SW480 (cell line): ENCODE measurements around the gene MXRA7.
A peak's percentile ranks its signal among the peaks of the same experiment; 100 is the strongest.

ENCODE experiments used
- DNase-seq: peaks from one replicate; pipeline ENCODE4 v3.0.0-alpha.2; 2016; ENCODE audit warnings: low spot score

Gene MXRA7

DNA sequence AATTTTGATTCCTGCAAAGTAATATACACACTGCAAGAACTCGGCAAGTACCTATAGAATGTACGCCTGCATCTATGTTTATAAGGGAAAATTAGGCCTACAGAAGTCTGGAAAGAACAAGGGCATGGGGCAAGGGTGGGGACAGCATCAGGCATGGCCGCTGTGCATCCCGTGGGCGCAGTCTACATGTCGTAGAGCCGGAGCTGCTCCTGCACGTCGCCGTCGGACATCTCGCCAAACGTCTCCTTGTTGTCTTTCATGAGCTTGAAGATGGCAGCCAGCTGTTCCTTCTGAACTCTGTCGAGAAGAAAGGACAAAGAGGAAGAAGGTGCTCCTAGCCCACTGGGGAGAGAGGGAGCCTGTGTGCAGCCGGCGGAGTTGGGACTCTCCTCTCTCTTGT lies 33.4 kb downstream of the MXRA7 start:
- DNase-seq: no peak

DNA sequence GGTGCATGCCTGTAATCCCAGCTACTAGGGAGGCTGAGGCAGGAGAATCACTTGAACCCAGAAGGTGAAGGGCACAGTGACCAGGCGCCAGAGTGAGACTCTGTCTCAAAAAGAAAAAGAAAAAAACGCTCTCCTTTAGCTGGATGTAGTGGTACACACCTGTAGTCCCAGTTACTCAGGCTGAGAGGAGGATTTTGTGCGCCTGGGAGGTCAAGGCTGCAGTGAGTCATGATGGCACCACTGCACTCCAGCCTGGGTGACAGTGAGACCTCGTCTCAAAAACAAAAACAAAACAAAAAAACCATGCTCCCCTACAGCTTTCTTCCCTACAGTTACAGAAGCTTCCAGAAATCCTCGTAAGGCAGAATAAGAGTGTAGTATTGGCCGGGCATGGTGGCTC lies 34.1 kb downstream of the MXRA7 start:
- DNase-seq: no peak

DNA sequence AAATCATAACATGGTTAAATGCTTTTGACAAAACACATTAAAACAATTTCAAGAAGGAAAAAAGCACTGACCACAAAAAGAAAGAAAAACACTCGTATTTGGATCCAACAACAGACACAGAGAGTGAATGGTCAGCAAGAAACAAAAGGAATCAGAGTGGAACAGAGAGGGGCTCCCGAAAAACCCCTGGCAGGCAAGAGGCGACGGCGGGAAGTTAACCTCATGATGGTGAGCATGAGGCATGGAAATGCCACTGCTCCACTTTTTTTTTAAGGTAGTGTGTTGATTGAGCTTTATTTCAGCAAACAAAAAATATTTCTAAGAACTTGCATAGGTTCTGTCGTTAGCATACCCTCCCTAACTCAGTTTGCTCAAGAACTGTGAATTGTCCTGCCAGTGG lies 35.1 kb downstream of the MXRA7 start:
- no peak for DNase-seq

DNA sequence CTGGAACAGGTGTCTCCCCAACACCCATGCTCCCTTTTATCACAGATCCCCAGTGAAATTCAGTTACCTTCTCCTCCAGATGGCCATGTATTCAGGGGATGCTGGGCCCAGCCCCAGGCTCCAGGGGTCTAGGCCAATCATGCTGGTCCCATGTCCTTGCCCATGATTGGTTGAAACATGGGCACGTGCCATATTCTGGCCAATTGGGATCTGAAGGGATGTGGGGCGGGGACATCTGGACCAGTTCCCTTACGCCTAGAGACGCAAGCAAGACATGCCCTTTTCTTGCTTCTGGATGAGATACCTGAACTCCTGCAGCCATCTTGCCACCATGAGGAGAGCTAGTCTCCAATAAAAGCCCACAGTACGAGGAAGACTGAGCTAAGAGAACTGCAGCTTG lies 36.2 kb downstream of the MXRA7 start:
- DNase-seq: no peak

DNA sequence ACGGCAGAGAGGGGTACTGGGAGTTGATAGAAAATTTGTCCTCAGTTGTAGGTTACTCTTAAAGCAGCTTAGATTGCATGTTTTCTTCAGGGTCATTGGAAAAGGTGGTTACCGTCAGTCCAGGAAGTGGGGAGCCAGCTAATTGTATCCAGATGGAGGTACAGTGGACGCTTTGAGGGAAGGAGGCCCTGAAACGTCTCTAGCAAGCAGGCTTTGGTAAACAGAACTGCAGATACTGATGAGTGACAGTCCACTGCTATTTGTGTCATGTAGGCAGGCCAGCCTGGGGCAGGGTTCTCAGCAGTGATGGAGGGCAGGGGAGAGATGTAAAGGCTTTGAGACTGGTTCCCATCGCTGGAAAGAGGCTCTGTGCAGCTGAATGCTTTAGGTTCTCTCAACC lies 37.0 kb downstream of the MXRA7 start:
- no peak for DNase-seq

DNA sequence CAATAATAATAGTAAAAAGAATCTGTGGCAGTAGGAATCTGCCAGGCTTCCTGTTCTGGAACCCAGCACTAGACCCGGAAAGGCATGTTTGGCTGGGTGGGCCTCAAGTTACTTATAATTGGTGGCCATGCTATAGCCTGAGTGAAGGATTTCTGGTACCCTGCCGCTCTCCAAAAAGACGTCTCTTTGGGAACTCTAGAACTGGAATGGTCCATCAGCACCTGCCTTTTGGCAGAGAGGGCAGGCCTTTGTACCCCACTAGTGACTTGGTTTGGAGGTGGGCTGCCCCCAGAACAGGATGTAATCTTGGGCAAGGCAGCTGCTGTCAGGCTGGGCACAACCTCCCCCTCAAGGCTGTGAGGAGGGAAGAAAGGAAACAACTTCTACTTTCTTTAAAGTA lies 37.9 kb downstream of the MXRA7 start:
- no peak for DNase-seq

DNA sequence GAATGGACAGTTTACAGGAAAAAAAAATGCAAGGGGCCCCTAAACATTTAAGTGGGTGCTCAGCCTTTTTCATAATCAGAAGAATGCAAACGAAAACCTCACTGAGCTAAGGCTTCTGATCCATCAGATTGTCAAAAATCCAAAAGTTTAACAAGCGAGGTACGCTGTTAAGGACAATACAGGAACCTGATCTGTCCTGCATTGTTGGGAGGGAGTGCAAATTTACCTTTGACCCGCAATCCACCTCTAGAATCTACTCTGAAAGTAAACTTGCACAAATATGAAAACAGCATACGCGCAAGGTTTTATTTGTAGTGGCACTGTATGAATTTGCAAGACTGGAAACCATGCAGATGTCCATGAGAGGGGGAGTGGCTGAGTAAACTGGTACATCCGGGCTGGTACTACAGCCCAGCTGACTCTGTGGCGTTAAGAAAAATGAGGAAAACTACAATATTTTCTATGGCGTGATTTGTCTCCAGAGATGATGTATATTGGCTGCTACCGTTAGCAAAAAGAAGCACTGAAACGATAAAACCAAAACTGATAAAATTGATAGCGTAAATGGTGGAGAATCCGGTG lies 38.4 kb downstream of the MXRA7 start:
- peak; percentile 29 for DNase-seq

DNA sequence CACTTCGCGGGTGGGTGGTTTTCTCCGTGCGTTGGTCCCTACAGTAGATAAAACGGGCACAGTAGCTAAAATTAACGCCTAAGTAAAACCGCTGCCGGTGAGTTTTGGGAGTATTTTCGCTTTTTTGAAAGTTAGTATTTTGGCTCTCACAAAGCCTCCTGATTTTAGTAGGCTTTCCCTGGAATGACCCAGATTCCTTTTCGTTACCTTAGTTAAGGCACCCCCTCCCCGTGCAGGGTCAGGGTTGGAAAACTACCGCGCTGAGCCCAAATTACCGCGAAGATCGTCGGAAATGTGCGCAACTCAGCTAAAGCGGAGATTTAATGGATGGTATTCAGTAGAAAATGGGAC lies 38.9 kb downstream of the MXRA7 start:
- DNase-seq: no peak

DNA sequence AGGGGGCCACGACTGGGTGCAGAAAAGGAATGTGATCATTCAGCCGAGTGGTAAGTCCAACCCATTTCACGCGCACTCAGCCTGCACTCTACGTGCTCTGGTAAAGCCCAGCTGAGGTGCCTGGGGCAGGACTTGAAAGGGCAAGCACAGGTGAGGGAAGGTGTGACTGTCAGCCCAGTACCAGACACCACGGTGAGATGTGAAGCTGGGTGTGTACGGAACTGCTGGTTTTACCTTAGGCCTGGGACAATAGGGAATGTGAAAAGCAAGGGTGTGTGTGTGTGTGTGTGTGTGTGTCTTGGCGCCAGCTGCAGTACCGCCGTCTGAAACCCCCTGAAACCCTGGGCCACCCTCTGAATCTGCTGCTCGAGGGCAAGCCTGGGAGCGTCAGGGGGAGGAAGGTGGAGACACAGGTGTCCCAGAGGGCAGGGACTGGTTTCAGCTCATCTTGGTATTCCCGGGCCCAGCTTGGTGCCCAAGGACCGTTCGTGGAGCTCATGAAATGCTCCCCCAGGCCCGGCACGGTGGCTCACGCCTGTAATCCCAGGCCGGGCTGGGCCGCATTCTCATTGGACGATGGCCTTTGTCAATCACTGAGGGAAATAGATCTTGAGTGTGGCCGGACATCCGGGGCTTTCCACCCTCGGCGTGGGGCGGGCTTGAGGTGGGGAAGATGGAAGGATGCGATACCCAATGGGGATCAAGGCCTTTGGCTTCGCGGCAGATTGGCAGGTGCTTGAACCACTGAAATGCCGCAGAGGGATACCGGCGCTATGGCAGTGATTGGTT lies 39.4 kb downstream of the MXRA7 start:
- peak; percentile 99 for DNase-seq

DNA sequence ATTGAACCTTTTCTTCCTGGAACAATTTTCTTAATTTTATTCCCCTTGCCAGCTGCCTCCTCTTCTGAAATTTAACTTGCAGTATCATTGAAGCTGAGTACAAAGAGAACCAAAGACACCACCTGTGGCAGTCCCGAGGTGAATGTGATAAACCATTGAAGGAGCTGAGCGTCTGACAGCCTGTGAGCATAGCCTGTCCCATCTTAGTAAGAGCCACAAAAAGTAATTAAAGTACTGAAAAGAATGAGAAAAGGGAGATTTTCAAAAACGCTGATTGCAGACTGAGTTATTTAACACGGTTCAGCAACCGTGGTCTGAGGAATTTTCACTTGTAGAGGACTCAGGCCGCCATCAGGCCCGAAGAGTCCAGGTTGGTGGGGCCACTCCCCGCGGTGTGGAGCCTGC lies 40.0 kb downstream of the MXRA7 start:
- DNase-seq: peak; percentile 35

DNA sequence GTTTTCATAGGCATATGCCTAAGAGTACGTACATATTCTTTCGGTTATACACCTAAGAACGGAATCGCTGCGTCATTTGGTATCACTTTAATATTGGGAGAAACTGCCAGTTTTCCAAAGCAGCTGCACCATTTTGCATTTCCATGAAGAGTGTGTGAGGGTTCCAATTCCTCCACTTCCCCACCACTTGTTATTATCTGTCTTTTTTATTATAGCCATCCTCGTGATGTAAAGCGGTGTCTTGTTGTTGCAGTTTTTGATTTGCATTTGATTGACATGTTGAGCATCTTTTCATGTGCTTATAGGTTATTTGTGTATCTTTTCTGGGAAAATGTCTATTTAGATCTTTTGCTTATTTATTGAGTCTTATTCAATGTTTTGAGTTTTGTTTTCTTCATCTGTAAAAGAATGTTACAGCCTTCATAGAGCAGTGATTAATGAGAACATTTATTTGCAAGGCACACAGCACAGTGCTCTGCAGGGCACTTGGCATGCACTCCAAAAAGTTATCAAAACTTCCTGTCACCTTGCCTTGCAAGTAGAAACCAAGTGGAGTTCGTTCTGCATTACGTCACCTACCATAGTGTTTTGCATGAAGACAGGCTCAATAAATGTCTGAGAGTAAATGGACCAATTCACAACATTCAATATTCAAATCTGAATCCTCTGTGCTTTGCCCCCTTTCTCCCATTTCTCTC lies 40.6 kb downstream of the MXRA7 start:
- no peak for DNase-seq

DNA sequence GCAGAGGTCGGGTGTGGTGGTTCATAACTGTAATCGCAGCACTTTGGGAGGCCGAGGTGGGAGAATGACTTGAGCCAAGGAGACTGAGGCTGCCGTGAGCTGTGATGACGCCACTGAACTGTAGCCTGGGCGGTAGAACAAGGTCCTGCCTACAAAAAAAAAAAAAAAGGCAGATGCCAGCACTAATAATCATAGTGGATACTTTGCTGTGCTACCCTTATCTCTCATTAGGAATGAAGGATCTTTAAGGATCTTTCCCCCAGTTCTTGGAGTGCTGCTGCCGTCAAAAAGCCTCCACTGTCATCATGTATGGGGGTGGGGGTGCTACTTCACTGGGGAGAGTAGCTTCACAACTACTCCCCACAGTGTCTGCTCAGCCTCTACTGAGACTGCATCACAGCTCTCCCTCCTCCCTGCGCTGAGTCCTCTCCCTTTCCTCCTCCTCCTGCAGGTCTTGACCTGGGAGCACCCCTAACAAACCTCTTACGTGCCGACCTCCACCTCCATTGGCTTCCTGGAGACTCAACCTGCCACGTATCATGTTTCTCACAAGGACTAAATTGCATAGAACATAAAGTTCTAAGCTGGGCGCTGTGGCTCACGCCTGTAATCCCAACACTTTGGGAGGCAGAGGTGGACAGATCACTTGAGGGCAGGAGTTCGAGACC lies 42.8 kb downstream of the MXRA7 start:
- no peak for DNase-seq

DNA sequence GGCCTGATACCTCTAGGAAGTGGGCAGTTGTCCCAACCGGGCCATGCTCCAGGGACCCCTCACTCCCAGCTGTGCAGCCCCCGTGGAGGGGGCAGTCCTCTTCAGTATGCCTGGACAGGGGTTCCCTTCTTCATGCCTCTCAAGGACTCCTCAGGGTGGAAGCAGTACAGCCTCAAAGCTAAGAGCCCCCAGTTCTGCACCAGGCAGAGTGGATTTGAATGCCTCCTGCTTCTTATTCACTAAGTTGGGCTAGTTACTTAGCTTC lies 43.3 kb downstream of the MXRA7 start:
- no peak for DNase-seq

DNA sequence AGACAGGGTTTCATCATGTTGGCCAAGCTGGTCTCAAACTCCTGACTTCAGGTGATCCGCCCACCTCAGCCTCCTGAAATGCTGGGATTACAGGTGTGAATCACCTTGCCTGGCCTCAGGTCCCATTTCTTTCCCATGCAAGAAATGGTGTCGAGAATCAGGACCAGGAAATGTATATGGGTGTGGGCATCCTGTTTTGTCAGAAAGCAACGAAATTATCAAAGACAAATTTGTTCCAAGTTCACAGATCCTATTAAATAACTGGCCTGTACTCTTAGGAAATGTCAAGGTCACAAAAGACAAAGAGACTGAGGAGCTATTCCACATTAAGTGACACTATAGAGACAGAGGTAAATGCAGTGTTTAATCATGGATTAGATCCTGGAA lies 50.1 kb downstream of the MXRA7 start:
- DNase-seq: no peak

DNA sequence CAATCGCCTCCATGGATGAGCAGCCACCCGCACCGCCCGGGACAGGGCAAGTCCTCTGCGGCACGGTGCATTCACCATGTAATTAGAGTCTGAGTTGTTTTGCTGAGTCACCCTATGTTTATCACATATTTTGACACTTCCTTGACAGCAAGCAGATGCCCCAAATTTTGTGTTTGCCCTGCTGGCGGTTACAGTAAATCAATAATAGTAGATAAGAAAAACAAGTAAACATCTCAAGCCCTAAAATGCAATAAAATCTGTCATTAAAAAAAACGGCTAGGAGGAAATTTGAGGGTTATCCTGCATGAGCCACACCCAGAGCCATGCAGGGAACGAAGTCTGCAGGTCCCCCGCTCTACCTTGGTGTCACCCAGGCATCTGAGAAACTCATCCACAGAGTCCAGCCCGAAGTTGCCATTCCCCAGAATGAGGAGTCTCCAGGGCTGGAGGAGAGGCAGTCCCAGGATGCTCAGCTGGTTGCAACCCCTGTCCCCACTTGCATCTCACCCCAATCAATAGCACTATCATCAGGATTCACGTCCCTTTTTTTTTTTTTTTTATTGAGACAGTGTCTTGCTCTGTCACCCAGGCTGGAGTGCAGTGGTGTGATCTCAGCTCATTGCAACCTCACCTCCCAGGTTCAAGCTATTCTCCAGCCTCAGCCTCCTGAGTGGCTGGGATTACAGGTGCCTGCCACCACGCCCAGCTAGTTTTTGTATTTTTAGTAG lies 50.7 kb downstream of the MXRA7 start:
- DNase-seq: peak; percentile 62

DNA sequence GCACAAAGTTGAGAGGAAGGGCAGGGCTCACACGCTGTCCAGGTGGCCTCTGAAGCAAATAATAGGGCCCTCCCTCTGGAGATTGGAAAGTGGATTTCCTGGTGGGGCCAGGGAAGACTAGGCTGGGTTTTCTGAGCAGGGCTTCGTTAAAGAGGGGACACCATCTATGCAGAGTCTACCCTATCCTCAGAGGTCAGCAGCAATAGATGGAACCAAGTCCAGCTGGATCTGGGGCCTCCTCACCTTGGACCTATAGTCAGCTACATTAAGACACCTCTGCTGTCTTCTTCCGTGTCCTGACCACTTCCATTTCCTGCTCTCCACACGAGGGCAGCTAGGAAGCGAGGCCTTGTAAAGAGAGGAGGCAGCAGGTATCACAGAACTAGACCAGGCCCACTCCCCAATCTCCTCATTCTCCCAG lies 52.5 kb downstream of the MXRA7 start:
- DNase-seq: no peak

DNA sequence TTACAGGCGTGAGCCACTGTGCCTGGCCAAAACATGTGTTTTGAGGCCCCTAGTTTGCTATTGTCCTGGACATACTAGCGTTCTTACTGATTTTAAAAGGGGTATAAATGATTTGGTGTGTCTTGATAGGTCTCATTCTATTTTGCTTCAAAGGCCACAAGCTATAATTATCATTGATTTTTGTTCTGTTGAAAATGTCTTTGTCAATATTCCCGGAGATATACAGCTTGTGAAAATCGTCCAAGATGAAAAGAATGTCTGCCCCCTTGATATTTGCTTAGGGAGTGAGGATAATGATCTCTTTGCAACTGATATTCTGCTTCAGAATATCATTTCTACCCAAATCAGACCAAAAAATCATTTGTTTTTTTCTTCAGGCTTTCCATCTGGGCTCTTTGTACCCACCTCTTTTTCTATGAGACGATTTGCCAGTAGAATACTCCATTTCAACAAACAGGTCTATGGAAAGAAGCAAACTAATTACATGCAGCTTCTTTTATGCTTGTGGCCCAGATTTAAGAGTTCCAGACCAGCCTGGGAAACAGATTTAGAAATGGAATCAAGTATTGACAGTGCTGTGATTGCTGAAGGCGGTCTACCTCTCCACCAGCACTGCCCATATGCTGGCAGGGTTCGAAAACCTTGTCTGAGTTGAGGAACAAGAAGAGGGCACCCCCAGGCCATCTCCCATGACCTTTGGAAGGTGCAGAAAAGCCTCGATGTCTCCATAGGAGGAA lies 53.1 kb downstream of the MXRA7 start:
- no peak for DNase-seq

DNA sequence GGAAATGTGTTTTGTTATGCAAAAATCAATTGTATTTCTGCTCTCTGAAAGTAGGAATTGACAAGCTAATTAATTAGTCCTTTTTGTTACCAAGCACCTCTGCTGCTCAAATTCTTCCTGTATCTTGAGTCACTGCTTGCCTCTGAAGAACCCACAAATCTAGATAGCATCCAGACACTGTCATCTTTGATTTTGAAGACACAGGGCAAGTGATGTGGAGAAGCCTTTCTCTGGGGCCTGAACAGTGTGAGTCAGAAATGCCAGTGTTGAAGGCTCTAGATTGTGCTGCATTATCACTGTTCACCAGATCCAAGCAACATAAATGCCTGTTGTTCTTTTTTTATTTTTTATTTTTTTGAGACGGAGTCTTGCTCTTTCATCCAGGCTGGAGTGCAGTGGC lies 56.4 kb downstream of the MXRA7 start:
- DNase-seq: no peak

DNA sequence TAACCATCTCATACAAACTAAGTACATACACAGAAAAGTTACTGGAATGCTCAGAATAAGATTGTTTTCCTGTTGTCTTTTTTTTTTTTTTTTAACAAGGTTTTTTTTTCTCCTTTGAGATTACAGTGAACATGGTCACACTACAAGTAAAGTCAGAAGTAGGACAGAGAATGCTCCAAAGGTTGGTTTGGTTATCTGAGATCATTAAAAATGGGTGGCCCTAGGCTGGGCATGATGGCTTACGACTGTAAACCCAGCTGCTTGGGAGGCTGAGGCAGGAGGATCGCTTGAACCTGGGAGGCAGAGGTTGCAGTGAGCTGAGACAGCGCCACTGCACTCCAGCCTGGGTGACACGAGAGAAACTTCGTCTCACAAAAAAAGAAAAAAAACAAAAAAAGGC lies 60.3 kb downstream of the MXRA7 start:
- DNase-seq: no peak

DNA sequence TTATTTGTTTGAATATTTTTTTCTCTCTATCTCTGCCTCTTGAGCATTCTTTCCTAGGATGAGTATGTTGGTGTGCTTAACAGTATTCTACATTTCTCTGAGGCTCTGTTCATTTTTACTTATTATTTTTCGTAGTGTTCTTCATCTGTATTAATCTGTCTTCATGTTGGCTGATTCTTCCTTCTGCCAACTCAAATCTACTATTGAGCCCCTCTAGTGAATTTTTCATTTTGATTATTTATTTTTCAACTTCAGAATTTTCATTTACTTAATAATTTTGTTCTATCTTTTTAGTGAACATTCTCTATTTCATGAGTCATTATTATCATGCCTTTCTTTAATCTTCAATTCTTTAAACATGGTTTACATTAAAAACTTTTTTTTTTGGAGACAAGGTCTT lies 64.1 kb downstream of the MXRA7 start:
- no peak for DNase-seq

DNA sequence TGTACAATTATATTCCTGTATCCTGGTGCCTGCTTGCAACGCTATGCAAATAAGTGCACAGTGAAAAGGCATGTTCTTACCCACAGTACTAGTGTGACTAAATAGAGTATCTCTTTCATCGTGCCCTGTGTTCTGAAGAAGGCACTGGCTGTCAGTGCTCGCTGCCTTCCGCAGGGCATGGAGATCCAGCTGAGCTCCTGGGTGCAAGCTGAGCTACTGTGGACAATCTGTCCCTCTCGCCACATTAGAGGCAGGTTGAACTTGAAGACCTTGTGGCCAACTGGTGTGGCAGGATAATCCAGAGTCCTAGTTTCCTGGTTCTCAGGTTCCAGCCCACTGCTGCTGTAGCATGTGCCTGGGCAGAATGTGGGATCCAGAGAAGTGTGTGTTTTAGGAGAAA lies 65.3 kb downstream of the MXRA7 start:
- DNase-seq: no peak

DNA sequence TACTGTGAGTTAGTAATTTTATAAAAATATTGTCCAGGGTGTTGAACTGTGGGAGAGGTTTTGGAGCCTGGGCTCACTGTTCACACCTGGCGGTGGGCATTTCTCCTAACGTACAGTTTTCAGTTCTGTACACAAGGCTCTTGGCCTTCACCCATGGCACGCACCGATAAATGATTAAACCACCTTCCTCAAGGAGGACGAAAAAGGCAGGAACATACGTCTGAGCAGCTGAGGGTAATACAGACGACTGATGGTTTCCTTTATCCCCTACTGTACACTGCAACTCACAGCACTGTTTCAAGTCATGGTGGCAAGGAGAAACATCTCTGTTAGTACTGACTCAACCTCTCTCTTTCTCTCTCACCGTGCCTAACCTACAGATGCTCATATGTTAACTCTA lies 65.8 kb downstream of the MXRA7 start:
- DNase-seq: no peak
